NCI-H2227 (cell line): ENCODE measurements around the gene ADGRD2.

Experiments used
- DNase-seq: peaks from one replicate; lab custom pipeline; 2025; ENCODE audit not compliant: unreplicated experiment; lab: John Stamatoyannopoulos, UW

ADGRD2 gene

DNA sequence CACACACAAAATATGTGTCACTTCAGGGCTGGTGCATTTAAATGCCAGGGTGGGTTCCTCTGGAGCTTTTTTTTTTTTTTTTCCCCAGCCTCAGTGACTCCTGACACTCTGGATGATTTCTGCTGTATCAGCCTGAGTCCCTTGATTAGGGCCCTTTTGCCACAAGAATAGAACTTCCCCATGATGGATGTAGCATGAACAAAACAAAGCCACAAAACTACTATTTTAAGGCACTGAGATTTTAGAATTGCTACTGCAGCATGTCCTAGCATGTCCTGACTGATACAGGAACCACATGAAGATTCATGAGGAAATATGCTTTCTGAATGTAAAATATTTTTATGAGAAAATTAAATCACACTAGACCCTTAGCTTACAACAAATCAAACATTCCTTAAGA, 13.9 kb upstream of the ADGRD2 start:
- DNase-seq = no peak

DNA sequence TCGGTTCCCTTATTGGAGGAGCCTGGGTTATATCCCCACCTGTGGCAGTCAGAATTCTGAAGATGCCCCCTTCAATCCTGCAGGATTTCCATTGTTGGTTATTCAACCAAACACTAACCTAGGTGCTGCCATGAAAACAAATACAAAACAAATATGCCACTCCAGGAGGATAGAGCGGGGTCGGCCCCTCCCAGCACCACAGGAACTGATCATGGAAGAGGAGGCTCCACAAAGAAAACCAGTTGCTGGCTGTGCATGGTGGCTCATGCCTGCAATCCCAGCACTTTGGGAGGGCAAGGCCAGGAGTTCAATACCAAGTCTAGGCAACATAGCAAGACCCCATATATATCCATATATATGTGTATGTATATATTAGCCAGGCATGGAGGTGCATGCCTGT, 13.2 kb upstream of the ADGRD2 start:
- DNase-seq = no peak

DNA sequence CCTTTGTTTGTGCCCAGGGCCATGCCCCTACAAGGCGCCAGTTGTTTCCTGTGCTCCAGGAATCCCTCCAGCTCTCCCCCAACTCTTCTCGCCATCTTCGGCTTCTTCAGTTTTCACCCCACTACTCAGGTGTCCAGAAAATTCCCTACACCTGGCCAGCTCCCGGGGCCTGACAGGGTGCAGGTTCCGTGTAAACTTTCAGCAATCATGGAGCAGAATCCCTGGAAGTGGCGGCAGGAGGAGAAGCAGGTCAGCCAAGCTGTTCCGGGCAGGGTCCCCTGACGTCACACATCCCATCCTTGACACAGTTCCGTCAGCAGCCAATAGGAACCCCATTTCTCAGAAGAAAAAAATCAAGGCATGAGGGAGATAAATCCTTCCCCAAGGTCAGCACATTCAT, 12.2 kb upstream of the ADGRD2 start:
- no peak for DNase-seq

DNA sequence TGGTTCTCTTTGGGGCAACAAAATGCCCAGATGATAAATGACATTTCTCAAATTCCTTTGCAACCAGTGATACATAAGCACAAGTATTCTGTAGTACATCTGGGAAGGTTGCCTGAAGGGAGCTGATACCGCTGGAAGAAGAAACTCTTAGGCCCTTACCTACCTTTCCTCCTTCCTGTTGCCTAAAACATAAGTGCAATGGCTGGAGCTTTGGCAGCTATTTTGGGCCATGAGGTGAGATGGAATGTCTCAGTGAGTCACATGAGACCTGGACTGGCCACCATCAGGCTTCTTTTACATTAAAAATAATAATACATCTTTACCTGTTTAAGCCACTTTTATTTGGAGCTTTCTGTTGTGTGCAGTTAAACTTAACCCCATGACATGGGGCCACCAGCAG, 11.2 kb upstream of the ADGRD2 start:
- no peak for DNase-seq

DNA sequence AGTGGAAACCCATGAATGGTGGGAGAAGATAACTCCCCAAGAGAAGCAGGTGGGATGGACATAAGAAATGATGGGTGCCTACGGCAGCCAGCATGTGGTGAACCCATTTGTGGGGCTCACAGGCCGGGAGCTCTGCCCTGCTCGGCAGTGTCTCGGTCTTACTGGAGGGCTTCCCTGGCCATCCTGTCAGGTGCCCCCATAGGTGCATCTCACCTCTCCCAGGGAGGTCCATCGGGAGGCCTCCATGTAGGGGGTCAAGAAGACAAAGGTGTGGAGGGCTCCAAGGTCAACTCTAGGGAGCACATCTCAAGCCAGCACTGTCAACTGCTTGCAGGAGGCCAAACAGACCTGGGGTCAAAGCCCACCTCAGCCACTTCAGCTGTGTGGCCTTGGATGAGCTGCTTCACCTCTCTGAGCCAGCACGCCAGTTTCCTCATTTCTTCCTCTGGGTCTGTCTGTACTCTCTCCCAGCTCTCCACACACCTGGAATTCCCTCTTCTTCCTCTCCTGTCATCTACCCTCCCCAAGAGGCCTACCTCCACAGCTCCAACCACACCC, 10.5 kb upstream of the ADGRD2 start:
- no peak for DNase-seq

DNA sequence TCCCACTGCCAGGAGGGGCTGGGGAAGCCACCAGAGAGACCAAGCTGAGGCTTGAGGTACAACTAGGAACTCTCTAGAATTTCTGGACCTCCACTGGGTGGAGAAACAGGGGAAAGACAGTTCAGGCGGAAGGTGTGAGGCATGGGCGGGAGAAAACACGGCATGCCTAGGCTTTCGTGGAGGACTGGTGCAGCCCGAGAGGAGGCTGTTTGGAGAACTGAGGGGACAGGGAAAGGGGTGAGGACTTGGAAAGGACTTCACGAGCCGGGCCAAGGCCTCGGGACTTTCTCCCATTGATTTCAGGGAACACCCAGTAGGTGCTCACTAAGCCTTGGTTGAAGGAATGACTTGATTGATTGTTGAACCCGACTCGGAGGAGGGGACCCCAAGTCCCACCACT, 9.5 kb upstream of the ADGRD2 start:
- no peak for DNase-seq

DNA sequence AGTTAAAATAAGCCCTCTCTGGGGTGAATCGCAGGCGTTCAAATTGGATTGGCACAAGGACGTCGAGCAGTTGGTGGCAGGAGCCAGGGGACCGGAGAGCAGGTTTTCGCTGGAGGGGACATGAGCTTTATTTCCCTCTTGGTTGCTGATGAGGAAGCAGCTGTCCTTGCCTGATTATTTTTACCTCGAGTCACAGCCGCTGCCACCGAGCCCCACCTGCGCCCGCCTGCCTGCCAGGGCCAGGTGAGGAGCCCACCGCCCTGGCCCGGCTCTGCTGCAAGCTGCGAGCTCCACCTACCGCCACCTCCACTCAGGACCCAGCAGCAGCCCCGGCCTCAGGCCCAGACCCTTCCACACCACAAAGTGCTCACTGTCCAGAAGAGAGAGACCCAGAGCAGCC, 9.0 kb upstream of the ADGRD2 start:
- DNase-seq = no peak

DNA sequence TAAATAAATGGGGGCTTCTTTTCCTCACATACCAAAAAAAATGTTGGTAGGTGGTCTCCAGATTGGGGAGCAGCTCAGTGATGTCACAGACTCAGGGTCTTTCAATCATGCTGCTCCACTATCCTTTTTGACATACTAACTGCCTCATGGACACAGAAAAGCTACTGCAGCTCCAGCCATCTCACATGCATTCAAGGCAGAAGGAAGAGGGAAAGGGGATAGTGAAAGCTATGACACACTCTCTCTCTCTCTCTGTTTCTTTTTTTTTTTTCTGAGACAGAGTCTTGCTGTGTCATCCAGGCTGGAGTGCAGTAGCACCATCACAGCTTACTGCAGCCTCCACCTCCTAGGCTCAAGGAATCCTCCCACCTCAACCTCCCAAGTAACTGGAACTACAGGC, 7.9 kb upstream of the ADGRD2 start:
- no peak for DNase-seq

DNA sequence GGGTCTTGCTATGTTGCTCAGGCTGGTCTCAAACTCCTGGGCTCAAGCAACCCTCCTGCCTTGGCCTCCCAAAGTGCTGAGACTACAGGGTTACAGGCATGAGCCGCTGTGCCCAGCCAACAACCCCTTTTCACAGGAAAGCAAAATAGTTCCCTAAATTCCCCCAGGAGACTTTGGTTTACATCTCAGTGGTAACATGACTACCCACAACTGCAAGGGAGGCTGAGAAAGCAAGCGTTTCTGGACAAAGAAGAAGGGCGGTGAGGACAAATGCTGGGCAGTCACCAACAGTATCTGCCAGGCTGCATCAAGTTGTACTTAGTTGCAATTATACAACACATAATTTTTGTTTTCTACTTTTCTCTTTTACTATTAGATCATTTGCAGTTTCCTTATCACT, 7.4 kb upstream of the ADGRD2 start:
- DNase-seq = no peak

DNA sequence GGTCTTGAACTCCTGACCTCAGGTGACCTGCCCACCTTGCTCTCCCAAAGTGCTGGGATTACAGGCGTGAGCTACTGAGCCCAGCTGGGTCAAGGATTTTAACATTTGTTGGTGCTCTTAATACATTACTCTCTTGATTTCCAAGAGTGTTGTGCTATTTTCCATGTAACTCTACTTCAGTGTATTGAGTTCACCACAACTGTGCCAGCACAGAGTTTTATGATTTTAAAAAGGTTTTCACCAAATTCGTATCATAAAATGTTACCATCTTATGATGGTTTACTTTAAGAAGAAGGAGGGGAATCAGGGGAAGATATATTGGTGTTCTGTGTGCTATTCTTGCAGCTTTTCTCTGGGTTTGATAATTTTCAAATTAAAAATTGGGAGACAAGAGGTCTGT, 6.6 kb upstream of the ADGRD2 start:
- no peak for DNase-seq

DNA sequence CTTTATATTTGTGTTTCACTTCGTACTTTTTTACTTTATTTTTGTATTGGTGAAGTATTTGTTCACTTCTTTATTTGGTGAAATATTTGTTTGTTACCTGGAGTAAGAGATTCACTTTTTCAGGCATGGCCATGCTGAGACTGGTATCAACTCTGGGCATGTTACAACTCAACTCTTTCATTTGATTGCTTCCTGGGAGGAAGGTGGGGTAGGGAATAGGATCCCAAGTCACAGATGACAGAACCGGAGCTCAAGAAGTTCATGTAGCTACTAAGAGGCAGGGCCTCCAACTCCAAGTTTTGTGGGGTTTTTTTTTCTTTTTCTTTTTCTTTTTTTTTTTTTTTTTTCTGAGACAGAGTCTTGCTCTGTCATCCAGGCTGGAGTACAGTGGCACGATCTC, 6.1 kb upstream of the ADGRD2 start:
- no peak for DNase-seq

DNA sequence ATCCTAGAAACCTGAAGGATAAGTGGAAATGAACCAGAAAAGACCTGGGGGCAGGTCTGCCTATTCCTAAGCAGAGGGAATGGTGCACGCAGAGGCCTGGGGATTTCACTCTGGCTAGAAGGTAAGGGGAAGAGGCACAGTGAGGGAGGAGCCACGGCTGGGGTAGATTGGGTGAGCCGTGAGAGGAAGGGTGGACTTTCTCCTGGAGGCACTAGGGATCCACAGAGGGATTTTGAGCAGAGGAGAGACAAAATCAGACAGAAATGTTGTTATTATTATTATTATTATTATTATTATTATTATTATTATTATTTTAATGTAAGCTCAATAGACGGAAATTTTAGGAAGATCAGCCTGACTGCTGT, 3.0 kb upstream of the ADGRD2 start:
- DNase-seq = no peak

DNA sequence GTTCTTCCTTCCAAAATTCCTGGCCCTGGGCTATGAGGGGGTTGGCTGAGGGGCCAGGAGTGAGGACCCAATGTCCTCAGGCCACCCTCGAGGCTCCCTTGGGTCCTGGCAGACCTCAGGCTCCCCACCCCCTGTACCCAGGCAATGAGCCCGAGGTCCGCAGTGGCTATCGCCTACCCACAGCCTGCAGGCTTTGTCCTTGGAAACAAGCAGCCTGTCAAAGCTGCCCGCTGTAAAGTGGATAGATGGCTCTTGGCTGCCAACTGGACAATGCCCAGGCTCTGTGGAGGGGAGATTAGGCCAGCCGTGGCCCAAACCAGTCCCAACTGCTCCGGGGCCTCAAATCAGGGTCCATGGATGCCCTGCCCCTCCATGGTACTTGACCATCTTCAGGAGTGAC, 2.2 kb upstream of the ADGRD2 start:
- DNase-seq = no peak

DNA sequence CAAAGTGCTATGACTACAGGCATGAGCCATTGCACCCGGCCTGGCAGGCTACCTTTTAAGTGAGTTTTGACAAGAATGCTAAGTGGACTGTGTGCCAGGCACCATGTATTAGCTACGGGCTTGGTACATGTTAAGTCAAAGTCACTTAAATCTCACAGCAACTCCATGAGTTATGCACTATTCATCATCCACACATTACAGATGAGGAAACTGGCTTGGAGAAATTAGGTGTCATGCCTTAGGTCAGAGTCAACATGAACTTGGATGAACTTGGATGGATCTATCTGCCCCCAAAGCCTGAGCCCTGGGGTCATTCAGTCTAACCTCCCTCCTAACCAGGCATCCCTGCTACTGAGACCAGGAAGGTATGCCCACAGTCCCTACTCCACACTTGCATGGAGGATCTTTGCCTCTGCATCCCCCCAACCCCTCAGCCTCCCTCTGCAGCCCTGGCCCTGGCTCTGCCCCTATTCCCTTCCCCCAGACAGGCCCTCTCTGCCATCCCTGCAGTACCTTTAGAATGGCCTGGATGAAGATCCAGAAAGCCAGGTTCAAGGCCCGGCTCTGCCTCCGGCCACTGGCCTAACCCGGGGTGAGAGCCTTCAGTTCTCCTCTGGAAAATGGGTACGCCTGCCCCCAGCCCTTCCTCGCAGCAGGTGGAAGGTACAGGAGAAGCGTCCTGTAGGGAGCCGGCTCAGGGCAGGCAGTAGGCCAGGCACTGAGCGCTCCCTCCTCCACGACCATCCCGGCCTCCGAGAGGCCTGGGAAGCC, 685 bp upstream of the ADGRD2 start:
- no peak for DNase-seq

DNA sequence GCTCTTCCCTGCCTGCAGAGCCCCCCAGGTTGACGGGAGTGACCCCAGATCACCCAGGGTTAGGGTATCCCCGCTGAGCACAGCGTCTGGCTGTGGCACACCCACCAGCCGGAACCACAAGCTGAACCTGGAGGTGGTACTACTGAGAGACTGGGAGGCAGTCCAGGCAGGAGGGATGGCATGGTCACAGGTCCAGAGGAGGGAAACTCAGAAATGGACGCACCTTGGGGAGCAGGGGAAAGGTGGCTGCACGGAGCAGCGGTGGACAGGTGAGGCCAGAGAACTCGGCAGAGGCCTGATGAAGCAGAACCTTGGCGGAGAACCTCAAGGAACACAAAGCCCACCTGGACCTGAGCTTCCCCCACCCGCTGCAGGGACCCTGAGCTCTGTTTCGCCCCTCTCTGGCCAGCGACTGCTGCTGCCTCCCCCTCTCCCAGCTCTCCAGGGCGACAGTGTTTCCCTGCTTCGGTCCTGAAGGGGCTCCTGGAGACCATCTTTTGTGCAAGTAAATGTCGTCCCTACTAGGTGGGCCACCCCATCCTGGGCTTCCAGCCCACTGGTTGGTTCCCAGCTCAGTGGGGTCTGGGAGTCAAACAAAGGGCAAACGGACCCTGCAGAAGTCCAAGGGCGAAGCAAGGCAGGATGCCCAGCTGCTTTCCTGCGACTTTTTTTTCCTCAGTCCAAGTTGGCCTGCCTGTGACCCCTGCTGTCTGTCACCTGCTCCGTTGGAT, 845 bp downstream of the ADGRD2 start:
- DNase-seq = no peak

DNA sequence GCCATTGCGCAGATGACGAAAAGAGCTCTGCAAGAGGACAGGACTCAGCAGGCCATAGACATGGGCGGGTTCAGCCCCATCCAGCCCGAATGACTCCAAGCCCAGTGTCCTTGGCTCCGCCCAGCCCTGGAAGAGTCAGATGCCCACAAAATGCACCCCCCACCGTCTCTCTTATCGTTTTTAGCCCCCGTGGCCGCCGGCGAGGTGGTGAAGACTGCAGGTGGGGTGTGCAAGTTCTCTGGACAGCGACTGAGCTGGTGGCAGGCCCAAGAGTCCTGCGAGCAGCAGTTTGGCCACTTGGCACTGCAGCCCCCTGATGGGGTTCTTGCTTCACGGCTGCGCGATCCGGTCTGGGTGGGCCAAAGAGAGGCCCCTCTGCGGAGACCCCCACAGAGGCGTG, 2.1 kb downstream of the ADGRD2 start:
- no peak for DNase-seq

DNA sequence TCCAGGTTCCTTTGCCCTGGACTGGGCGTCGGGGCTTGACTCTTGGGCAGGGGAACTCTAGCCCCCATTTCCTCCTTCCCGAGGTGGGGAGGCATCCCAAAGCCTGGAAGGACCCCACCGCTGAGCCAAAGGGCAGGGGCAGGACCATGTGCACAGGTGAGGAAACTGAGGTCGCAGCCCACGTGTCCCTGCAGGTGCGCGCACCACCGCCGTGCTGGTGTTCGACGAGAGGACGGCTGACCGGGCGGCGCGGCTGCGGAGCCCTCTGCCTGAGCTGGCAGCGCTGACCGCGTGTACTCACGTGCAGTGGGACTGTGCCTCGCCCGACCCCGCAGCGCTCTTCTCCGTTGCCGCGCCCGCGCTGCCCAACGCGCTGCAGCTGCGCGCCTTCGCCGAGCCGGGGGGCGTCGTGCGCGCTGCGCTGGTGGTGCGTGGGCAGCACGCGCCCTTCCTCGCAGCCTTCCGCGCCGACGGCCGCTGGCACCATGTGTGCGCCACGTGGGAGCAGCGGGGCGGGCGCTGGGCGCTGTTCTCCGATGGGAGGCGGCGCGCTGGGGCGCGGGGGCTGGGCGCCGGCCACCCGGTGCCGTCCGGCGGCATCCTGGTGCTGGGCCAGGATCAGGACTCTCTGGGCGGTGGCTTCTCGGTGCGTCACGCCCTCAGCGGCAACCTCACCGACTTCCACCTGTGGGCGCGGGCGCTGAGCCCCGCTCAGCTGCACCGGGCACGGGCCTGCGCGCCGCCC, 2.8 kb downstream of the ADGRD2 start:
- no peak for DNase-seq

DNA sequence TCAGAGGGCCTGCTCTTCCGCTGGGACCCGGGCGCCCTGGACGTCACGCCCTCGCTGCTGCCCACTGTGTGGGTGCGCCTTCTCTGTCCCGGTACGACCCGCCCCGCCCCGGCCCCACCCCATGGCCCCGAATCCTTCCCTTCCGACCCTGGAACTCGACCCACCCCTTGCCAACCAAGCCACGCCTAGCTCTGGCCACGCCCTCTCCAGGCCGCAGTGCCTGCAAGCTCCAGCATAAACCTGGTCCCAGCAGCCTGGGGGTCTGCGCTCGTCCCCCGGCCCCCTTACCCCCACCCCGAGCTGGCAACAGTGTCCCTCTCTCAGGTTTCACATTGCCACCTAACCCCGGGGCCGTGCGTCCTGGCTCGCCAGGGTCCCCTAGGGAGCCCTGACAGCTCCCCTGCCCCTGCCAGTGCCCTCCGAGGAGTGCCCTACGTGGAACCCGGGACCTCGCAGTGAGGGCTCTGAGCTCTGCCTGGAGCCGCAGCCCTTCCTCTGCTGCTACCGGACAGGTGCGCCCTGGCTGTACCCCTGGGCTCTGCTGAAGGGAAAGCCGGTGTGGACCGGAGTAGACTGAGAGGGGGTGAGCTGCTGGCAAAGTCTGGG, 3.4 kb downstream of the ADGRD2 start:
- no peak for DNase-seq

DNA sequence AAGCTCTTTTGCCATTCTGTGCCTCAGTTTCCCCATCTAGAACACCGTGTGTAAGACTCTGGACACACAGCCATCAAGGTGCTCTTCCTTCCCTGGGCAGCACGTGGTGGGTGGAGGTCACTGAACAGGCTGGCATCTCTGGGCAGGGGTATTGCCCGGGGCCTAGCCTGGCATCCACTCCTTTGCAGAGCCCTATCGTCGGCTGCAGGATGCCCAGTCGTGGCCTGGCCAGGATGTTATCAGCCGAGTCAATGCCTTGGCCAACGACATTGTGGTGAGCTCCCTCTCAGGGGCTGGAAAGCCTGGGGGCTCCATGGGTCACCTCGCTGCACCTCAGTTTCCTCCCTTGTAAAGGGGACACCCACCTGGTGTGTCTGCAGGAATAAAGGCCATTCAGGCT, 4.0 kb downstream of the ADGRD2 start:
- DNase-seq = no peak

DNA sequence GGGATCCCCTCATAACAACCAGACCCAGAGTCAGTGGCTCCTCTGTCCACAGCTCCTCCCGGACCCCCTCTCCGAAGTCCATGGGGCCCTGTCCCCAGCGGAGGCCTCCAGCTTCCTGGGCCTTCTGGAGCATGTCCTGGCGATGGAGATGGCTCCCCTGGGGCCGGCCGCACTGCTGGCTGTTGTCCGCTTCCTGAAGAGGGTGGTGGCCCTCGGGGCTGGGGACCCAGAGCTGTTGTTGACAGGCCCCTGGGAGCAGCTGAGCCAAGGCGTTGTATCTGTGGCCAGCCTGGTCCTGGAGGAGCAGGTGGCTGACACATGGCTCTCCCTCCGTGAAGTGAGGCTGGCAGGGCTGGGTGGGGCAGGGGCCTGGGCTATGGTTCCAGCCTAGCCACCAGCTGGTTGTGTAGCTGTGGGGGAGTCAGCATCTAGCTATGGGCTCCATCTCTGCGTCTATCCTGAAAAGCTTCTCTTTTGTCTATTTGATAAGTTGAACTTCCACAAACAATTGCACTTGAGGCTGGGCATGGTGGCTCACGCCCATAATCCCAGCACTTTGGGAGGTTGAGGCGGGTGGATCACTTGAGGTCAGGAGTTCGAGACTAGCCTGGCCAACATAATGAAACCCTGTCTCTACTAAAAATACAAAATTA, 4.7 kb downstream of the ADGRD2 start:
- DNase-seq = no peak

DNA sequence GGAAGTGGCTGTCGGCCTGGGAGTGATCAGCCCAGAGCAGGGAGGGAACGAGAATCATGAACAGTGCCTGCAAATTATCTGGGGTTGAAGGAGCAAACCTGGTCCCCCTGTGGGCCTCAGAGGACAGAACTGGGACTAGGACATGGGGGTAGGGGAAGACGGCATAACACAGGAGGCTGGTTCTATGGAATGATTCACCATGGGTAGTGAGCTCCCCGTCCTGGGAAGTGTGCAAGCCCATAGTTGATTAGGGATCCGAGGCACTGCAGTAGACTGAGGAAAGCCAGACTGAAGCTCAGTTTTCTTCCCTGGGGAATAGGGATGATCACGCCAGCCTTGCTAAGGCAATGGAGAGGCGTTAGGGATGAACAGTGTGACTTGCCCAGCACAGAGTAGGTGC, 5.6 kb downstream of the ADGRD2 start:
- DNase-seq = no peak
